ENCODE data around the gene DEGS2.

- TF ChIP-seq POLR2A (IDR thresholded peaks at IDR 0.05) (no peak), CTCF (IDR thresholded peaks at IDR 0.05) (no peak)
Measured at GRCh38 chr14:100117026-100117425, 42.4 kb downstream of the DEGS2 start.

All from body of pancreas (tissue), 4 donors.